ENCODE results near the gene TPRG1L. TPM values are rescaled to one million over a fixed set of nuclear protein-coding genes. Genes with fewer than 3 reads are reported as not detected.

Gene TPRG1L
- total and polyA plus RNA-seq, 2 experiments from 2014 or later: 6.2 to 20.3 TPM

DNA sequence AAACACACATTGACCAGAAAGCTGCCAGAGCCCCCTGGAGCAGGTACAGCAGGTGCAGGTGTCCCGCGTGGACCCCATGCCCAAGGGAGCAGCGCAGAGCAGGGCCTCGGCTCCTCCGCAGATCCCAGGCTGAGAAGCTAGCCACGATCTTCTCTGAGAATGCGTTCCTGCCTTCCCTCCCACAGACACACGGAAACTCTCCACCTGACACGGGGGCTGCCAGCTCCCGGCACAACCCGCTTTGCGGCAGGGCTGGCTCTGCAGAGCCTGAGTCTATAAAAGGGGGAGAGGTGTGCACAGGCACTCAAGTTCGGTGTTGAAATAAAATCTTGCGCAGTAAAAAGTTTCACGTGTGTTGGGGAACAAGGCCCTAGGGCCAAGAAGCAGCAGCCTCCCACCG is 23.1 kb upstream of the TPRG1L start:
- 0 out of 2 replicates have a peak, but pooled peaks cover 9% of the 10 kb centered on the region for H3K79me2 ChIP-seq (replicated peaks; ENCODE audit: insufficient read depth)
- ATAC-seq: no peak
- Mint-ChIP-seq H3K27ac (no peak overlapping the region), H3K27me3 (ENCODE audit: insufficient read depth, low read depth, poor library complexity) (peaks cover 4% of the 10 kb centered on the region), H3K9me3 (no peaks in the 10 kb centered on the region), H3K4me1 (peaks cover 16% of the 10 kb centered on the region), H3K4me3 (no peak overlapping the region), H3K36me3 (ENCODE audit: low read depth) (no peaks in the 10 kb centered on the region; the same call in 2 of the 3 replicates)
- peaks cover 13% of the 10 kb centered on the region; the same call in 1 of the 2 replicates for H3K4me1 ChIP-seq (ENCODE audit: insufficient read depth)
- H3K27me3 ChIP-seq (ENCODE audit: insufficient read depth): no peaks in the 10 kb centered on the region
- DNase-seq (ENCODE audit: low spot score): no peak
- H3K36me3 ChIP-seq (ENCODE audit: insufficient read depth): no peaks in the 10 kb centered on the region
- TF ChIP-seq, protein P1, sequence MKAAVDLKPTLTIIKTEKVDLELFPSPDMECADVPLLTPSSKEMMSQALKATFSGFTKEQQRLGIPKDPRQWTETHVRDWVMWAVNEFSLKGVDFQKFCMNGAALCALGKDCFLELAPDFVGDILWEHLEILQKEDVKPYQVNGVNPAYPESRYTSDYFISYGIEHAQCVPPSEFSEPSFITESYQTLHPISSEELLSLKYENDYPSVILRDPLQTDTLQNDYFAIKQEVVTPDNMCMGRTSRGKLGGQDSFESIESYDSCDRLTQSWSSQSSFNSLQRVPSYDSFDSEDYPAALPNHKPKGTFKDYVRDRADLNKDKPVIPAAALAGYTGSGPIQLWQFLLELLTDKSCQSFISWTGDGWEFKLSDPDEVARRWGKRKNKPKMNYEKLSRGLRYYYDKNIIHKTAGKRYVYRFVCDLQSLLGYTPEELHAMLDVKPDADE (IDR thresholded peaks at IDR 0.05): no peak
- TF ChIP-seq STAT1 (IDR thresholded peaks at IDR 0.05; ENCODE audit: unreplicated experiment): no peak
- no peak for TF ChIP-seq NANOG (IDR thresholded peaks at IDR 0.05; ENCODE audit: borderline replicate concordance)
- no peak for TF ChIP-seq ZNF331 (CRISPR knock-in tag; IDR thresholded peaks at IDR 0.05; ENCODE audit: low read depth)
- no peak for TF ChIP-seq CREB1 (CRISPR knock-in tag; IDR thresholded peaks at IDR 0.05; ENCODE audit: low read depth)
- TF ChIP-seq ZNF462 (CRISPR knock-in tag; IDR thresholded peaks at IDR 0.05): no peak
- no peak overlapping the region for H3K27ac ChIP-seq (ENCODE audit: low read depth)
- no peaks in the 10 kb centered on the region for H3K9me2 ChIP-seq (ENCODE audit: insufficient read depth)
- H3F3A ChIP-seq (replicated peaks; ENCODE audit: low read depth): 0 out of 2 replicates have a peak, but pooled peaks cover 3% of the 10 kb centered on the region
- H3K4me2 ChIP-seq: no peak overlapping the region
- H3K4me3 ChIP-seq: no peak overlapping the region
- H2AFZ ChIP-seq: no peak overlapping the region
- no peaks in the 10 kb centered on the region; the same call in 1 of the 2 replicates for H4K20me1 ChIP-seq (replicated peaks; ENCODE audit: insufficient read depth)
